ENCODE data around the gene PAK1.

The PAK1 gene

DNA sequence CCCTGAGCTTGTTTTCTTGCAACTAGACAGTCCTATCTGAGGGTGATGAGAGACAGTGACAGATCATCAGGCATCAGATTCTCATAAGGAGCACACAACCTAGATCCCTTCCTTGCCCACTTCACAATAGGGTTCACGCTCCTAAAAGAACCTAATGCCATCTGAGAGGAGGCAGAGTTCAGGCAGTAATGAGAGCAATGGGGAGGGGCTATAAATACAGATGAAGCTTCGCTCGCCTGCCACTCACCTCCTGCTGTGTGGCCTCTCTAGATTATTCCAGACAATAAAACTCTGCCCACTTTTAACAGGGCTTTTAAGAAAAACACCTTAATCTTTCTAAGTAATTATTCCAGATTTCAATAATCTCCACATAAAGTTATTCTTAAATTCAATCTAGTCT is 43.9 kb upstream of the PAK1 start:
- TF ChIP-seq, protein P1, sequence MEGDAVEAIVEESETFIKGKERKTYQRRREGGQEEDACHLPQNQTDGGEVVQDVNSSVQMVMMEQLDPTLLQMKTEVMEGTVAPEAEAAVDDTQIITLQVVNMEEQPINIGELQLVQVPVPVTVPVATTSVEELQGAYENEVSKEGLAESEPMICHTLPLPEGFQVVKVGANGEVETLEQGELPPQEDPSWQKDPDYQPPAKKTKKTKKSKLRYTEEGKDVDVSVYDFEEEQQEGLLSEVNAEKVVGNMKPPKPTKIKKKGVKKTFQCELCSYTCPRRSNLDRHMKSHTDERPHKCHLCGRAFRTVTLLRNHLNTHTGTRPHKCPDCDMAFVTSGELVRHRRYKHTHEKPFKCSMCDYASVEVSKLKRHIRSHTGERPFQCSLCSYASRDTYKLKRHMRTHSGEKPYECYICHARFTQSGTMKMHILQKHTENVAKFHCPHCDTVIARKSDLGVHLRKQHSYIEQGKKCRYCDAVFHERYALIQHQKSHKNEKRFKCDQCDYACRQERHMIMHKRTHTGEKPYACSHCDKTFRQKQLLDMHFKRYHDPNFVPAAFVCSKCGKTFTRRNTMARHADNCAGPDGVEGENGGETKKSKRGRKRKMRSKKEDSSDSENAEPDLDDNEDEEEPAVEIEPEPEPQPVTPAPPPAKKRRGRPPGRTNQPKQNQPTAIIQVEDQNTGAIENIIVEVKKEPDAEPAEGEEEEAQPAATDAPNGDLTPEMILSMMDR (IDR thresholded peaks at IDR 0.05): no peak
- Histone ChIP-seq H3K4me3 (ENCODE audit: low read depth, low read length) (no peak overlapping the region), H3K36me3 (ENCODE audit: control insufficient read depth, insufficient read depth, low read length) (no peaks in the 10 kb centered on the region), H3K4me1 (no peaks in the 10 kb centered on the region), H2AFZ (no peak overlapping the region), H3K79me2 (no peaks in the 10 kb centered on the region), H3K4me2 (ENCODE audit: low read length) (no peak overlapping the region), H3K27ac (no peak overlapping the region), H3K27me3 (ENCODE audit: control insufficient read depth, insufficient read depth, low read length) (no peaks in the 10 kb centered on the region), H3K9me3 (ENCODE audit: control insufficient read depth, low read length) (no peaks in the 10 kb centered on the region), H3K9ac (no peak overlapping the region)

DNA sequence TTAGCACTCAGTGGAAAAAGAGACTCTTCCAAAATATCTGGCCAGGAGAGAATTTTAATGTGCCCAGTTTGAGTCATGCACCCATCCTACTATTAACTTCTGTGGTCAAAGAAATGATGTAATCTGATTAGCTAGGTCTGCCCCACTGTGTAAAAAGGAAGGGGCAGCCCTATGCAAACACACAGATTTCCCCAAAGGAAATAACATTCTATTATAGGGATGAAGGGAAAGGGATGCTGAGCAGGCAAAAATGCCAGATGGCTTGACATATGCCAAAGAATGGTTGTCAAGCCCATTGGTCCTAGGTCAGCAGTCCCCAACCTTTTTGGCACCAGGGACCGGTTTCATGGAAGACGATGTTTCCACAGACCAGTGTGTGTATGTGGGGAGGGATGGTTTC is 43.3 kb upstream of the PAK1 start:
- no peak overlapping the region for H3K27ac ChIP-seq
- TF ChIP-seq, protein P1 (IDR thresholded peaks at IDR 0.05): no peak
- no peak overlapping the region for H3K9ac ChIP-seq
- H2AFZ ChIP-seq: no peak overlapping the region
- no peaks in the 10 kb centered on the region for H3K9me3 ChIP-seq (ENCODE audit: control insufficient read depth, low read length)
- H3K4me2 ChIP-seq (ENCODE audit: low read length): no peak overlapping the region
- H3K79me2 ChIP-seq: no peaks in the 10 kb centered on the region
- no peaks in the 10 kb centered on the region for H3K27me3 ChIP-seq (ENCODE audit: control insufficient read depth, insufficient read depth, low read length)
- no peak overlapping the region for H3K4me3 ChIP-seq (ENCODE audit: low read depth, low read length)
- no peaks in the 10 kb centered on the region for H3K4me1 ChIP-seq
- no peaks in the 10 kb centered on the region for H3K36me3 ChIP-seq (ENCODE audit: control insufficient read depth, insufficient read depth, low read length)

DNA sequence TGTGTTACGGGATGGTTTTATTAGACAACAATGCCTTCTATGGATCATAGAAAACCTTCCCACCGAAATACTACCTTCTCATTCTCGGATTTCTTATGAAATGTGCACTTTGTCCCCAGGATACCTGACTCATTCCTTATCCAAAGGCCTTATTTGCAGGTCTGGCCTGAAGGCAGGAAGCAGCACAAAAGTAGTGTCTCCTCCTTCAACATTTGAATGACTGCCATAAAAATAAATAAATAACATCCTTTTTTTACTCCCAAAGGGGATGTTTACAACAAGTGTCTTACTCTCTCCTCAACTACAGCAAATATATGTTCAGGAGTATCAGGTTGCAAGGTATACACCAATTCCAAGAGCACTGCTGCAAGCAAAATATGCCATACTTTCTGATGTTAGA is 41.6 kb upstream of the PAK1 start:
- Histone ChIP-seq H3K9ac (no peak overlapping the region), H2AFZ (no peak overlapping the region), H3K79me2 (no peaks in the 10 kb centered on the region), H3K27ac (no peak overlapping the region), H3K4me1 (no peaks in the 10 kb centered on the region), H3K4me2 (ENCODE audit: low read length) (no peak overlapping the region), H3K36me3 (ENCODE audit: control insufficient read depth, insufficient read depth, low read length) (no peaks in the 10 kb centered on the region), H3K27me3 (ENCODE audit: control insufficient read depth, insufficient read depth, low read length) (no peaks in the 10 kb centered on the region), H3K9me3 (ENCODE audit: control insufficient read depth, low read length) (no peaks in the 10 kb centered on the region), H3K4me3 (ENCODE audit: low read depth, low read length) (no peak overlapping the region)
- TF ChIP-seq, protein P1 (IDR thresholded peaks at IDR 0.05): no peak

DNA sequence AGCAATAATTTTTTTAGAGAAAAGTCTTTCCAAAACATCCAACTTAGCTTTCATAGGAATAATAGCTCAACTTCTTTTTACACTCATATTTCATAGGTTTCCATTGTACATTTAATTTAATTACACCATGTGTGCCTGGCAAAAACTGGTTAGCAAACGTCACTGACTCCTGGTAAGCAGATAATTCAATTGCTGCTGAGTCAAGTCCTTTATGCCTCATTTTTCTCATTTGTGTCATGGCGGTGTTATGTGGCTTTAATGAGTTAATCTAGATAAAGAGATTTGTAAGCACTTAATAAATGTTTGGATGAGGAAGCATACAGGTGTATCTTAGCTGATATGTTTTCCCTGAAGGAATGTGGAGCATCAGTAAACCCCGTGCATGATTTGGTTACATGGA is 41.2 kb upstream of the PAK1 start:
- no peak overlapping the region for H3K4me3 ChIP-seq (ENCODE audit: low read depth, low read length)
- H3K27ac ChIP-seq: no peak overlapping the region
- TF ChIP-seq, protein P1 (IDR thresholded peaks at IDR 0.05): no peak
- H3K9me3 ChIP-seq (ENCODE audit: control insufficient read depth, low read length): no peaks in the 10 kb centered on the region
- H2AFZ ChIP-seq: no peak overlapping the region
- no peaks in the 10 kb centered on the region for H3K79me2 ChIP-seq
- H3K36me3 ChIP-seq (ENCODE audit: control insufficient read depth, insufficient read depth, low read length): no peaks in the 10 kb centered on the region
- H3K4me1 ChIP-seq: no peaks in the 10 kb centered on the region
- no peaks in the 10 kb centered on the region for H3K27me3 ChIP-seq (ENCODE audit: control insufficient read depth, insufficient read depth, low read length)
- H3K4me2 ChIP-seq (ENCODE audit: low read length): no peak overlapping the region
- H3K9ac ChIP-seq: no peak overlapping the region

DNA sequence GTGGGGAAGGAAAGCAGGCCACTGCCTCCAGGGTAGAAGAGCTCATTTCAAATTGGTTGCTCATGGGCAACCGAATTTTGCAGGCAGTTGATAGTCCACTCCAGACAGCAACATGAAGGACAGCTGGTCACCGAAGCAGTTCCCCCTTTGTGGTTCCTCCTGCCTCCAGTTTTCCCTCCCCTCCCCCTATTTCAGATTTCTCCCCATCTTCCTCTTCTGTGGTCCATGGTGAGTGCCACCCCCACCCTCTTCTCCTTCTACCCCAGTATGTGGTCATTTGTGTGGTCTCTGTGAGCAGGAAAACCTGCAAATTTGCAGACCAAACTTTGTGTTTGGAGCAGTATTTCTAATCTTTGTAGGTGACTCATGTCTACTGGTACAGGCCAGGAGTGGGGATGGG is 38.2 kb upstream of the PAK1 start:
- Histone ChIP-seq H2AFZ (no peak overlapping the region), H3K27me3 (ENCODE audit: control insufficient read depth, insufficient read depth, low read length) (no peaks in the 10 kb centered on the region), H3K4me3 (ENCODE audit: low read depth, low read length) (no peak overlapping the region), H3K27ac (no peak overlapping the region), H3K36me3 (ENCODE audit: control insufficient read depth, insufficient read depth, low read length) (no peaks in the 10 kb centered on the region), H3K4me2 (ENCODE audit: low read length) (no peak overlapping the region), H3K79me2 (no peaks in the 10 kb centered on the region), H3K9me3 (ENCODE audit: control insufficient read depth, low read length) (no peaks in the 10 kb centered on the region), H3K9ac (no peak overlapping the region), H3K4me1 (no peaks in the 10 kb centered on the region)
- TF ChIP-seq, protein P1 (IDR thresholded peaks at IDR 0.05): no peak
